Chondrocyte (in vitro differentiated cells): ENCODE results near the gene TTC9C. TPM values are rescaled to one million over a fixed set of nuclear protein-coding genes. Genes with fewer than 3 reads are reported as not detected.
A peak's percentile ranks its signal among the peaks of the same experiment; 100 is the strongest.
"Not testable (repeated sequence)": the region's sequence is repeated elsewhere in the genome, so short reads cannot be mapped to it uniquely, and the experiment has no call there.

Source experiments
- DNase-seq: peaks from one replicate; pipeline ENCODE4 v3.0.0; 2021; ENCODE audit warnings: mixed read lengths, low spot score
- H3K27ac Mint-ChIP-seq: one replicate; pipeline ENCODE4 v1.8.0; 2021; ENCODE audit warnings: mild to moderate bottlenecking, moderate library complexity, mixed read lengths; ENCODE audit not compliant: unreplicated experiment
- H3K27me3 Mint-ChIP-seq: 2 replicates; pipeline ENCODE4 v1.8.0; 2021; ENCODE audit warnings: low read depth, mixed read lengths
- H3K36me3 Mint-ChIP-seq: 2 replicates; pipeline ENCODE4 v1.8.0; 2021; ENCODE audit warnings: low read depth, mixed read lengths
- H3K4me1 Mint-ChIP-seq: 2 replicates; pipeline ENCODE4 v1.8.0; 2021; ENCODE audit warnings: low read depth, mild to moderate bottlenecking, mixed read lengths
- H3K4me3 Mint-ChIP-seq: one replicate; pipeline ENCODE4 v1.8.0; 2021; ENCODE audit warnings: mild to moderate bottlenecking, moderate library complexity, mixed read lengths; ENCODE audit not compliant: unreplicated experiment
- H3K9me3 Mint-ChIP-seq: 2 replicates; pipeline ENCODE4 v1.8.0; 2021; ENCODE audit warnings: low read depth, mixed read lengths
- total RNA-seq: library from RNA; stranded (reverse); gene quantifications from 3 replicates; pipeline ENCODE4 v1.2.1, GENCODE V29; 2021
- TF ChIP-seq, protein P1 (sequence below): fragments of 200-600 bp; sonication (generic); IDR thresholded peaks from 2 replicates; pipeline ENCODE4 v1.5.0; 2021; ENCODE audit warnings: antibody characterized with exemption, mild to moderate bottlenecking, moderate library complexity

TTC9C gene
- total RNA-seq, 1 donor from 2014 or later = 36.7 TPM

DNA sequence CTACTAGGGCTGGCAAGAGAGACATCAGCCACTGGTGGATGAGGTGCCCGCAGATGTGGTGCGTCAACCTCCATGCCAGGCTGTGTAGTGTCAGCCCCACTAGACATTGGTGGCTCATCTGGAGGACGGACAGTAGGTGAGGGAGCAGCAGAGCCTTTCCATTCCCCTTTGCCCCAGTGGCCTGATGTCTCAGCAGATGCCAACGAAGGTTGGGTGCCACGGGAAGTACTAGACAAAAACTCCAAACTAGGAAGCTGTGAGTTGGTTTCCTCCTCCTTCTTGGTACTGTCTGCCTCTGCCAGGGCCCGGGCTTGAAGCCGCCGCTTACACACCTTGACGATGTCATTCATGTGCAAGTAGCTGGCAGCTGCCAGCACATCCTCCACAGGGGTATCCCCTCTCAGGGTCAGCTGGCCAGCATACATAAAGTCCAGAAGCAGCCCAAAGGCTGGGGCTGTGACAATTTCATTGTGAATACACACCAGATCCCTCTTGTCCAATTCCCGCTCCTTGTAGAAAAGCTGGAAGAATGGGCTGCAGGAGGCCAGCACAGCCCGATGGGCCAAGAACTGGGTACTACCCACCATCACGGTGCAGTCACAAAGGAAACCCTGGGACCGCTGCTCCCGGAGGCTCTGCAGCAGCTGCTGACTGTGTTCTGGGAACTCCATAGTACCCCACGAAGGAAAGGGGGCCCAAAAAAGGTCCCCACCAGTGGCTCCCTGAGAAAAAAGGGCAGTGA, 24.9 kb downstream of the TTC9C start:
- Mint-ChIP-seq H3K27ac (peak overlapping the region; percentile 99), H3K27me3 (no peaks in the 10 kb centered on the region), H3K4me3 (peak overlapping the region; percentile 97), H3K4me1 (peaks cover 26% of the 10 kb centered on the region), H3K9me3 (no peaks in the 10 kb centered on the region), H3K36me3 (peaks cover 5% of the 10 kb centered on the region)
- TF ChIP-seq, protein P1, sequence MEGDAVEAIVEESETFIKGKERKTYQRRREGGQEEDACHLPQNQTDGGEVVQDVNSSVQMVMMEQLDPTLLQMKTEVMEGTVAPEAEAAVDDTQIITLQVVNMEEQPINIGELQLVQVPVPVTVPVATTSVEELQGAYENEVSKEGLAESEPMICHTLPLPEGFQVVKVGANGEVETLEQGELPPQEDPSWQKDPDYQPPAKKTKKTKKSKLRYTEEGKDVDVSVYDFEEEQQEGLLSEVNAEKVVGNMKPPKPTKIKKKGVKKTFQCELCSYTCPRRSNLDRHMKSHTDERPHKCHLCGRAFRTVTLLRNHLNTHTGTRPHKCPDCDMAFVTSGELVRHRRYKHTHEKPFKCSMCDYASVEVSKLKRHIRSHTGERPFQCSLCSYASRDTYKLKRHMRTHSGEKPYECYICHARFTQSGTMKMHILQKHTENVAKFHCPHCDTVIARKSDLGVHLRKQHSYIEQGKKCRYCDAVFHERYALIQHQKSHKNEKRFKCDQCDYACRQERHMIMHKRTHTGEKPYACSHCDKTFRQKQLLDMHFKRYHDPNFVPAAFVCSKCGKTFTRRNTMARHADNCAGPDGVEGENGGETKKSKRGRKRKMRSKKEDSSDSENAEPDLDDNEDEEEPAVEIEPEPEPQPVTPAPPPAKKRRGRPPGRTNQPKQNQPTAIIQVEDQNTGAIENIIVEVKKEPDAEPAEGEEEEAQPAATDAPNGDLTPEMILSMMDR = no peak
- peak; percentile 81 for DNase-seq

DNA sequence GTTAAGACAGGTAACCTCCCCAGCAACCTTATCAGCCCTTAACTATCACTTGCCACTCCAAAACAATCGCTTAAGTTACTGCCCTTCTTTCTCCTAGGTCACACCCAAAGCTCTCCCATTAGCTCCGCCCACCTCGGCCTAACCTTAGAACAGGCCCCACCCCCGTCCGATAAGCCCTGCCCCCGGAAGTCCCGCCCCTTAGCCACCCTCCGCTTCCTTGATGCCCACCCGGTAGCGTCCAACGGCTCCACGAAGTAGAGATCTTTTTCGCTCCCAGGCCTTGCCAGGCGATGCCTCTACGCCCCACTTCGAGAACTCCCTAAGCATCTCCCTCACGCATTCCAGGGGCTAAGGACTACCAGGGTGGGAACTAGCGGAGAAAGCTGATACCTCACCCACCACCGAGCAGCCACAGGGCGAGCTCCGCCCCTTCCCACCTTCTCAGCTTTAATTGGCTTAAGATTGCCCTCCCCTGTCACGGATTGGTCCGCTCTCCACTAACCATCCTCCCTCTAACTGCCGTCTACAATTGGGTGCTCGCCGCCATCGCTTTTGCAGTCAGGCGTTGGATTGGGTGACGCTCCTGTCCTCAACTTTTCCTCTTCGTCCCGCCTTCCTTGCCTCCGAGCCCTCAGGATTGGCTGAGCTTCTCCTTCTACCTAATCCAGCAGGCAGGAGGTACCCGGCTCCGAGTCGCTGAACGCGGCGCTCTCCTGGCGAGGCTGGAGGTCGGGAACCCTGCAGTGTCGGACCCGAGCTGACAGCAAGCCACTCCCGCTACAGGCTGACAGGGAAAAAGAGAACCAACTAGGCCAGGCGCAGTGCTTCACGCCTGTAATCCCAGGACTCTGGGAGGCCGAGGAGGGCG, 25.7 kb downstream of the TTC9C start, which contains the start of gene ZBTB3:
Gene ZBTB3, minus strand, starts transcription at position 425 of the 868 bp plus-strand sequence. CDS start 496 bp downstream, outside the sequence.
- peaks cover 4% of the 10 kb centered on the region for H3K36me3 Mint-ChIP-seq
- peak within 1 kb of the TSS; percentile 97 for H3K4me3 Mint-ChIP-seq
- no peaks in the 10 kb centered on the region for H3K27me3 Mint-ChIP-seq

DNA sequence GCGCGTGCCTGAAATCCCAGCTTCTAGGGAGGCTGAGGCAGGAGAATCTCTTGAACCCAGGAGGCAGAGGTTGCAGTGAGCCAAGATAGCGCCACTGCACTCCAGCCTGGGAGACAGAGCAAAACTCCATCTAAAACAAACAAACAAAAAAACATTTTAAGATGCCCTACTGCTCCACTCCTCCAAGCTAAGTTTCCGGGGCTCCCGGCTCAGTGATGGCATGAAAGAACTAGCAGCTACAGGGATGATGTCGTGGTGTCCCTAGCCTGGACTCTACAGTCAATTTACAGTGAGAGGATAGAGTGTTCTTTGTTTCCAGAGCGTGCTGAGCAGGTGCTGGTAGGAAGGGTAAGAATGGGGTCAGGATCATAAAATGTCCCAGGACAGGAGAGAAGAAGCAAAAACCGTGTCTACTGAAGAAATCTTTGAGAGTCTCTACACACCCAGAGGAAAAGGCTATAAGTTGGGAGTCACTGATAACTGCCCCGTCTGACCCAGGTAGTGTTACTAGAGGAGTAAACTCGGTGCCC, 26.9 kb downstream of the TTC9C start:
- no peaks in the 10 kb centered on the region for H3K9me3 Mint-ChIP-seq
- no peak for DNase-seq
- peaks cover 2% of the 10 kb centered on the region for H3K36me3 Mint-ChIP-seq
- peaks cover 15% of the 10 kb centered on the region for H3K4me1 Mint-ChIP-seq
- H3K27me3 Mint-ChIP-seq = no peaks in the 10 kb centered on the region
- no peak overlapping the region for H3K27ac Mint-ChIP-seq
- H3K4me3 Mint-ChIP-seq = peak overlapping the region; percentile 15
- TF ChIP-seq, protein P1 = no peak

More for the DNA sequence above, 25.7 kb downstream of the TTC9C start, which contains the start of gene ZBTB3:
- Mint-ChIP-seq H3K9me3 (no peaks in the 10 kb centered on the region), H3K4me1 (peaks cover 20% of the 10 kb centered on the region), H3K27ac (peak within 1 kb of the TSS; percentile 99)
- DNase-seq = peak; percentile 98
- TF ChIP-seq, protein P1 = no peak

DNA sequence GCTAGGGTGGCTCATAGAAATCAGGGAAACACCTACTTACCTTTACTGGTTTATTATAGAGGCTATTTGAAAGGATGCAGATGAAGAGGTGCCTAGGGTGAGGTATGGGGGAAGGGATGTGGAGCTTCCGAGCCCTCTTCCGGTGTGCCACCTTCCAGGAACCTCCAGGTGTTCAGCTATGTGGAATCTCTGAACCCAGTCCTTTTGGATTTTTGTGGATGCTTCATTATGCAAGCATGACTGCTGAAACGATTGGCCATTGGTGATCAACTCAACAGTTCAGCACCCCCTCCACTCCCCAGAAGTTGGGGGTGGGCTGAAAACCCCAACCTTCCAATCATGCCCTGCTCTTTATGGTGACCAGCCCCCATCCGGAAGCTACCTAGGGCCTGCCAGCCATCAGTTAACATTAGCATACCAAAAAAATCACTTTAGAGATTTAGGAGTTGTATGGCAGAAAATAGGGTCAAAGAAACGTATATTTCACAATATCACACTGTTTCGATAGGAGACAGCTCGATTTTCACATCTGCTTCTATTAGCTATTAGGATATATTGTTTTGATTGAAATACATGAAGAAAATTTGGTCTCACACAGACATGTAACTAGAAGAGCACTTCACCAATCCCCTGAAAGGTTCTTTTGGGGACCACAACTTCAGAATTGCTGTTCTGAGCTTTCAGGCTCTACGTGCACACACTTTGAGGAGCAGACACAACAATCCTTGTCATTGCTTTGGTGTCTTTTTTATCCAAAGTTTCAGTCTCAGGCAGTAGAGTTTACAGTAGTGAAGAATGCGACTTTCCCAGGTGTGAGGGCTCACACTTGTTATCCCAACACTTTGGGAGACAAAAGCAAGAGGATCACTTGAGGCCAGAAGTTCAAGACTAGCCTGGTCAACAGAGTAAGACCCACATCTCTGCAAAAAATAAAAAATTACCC, 29.8 kb downstream of the TTC9C start:
- Mint-ChIP-seq H3K27me3 (no peaks in the 10 kb centered on the region), H3K27ac (no peak overlapping the region), H3K4me3 (no peak overlapping the region), H3K36me3 (no peaks in the 10 kb centered on the region), H3K9me3 (no peaks in the 10 kb centered on the region), H3K4me1 (peaks cover 25% of the 10 kb centered on the region)
- no peak for DNase-seq
- TF ChIP-seq, protein P1 = no peak

- H3K27ac Mint-ChIP-seq, H3K36me3 Mint-ChIP-seq, H3K27me3 Mint-ChIP-seq, H3K9me3 Mint-ChIP-seq, DNase-seq: not testable (repeated sequence)
- H3K4me1 Mint-ChIP-seq = peaks cover 14% of the 10 kb centered on the region
- H3K4me3 Mint-ChIP-seq = peak overlapping the region; percentile 94
Observed at GRCh38 chr11:62760867-62761227, 32.6 kb downstream of the TTC9C start.
